GM12891 (cell line): Measurements from ENCODE around the gene CNPY1.

Experiments
- POLR2A ChIP-seq: IDR thresholded peaks from 2 replicates; pipeline ENCODE4 v1.6.1; 2011; ENCODE audit warnings: low read depth, low read length, control low read depth
- POLR2AphosphoS5 ChIP-seq: IDR thresholded peaks from 2 replicates; pipeline ENCODE4 v1.6.1; 2011; ENCODE audit warnings: low read depth, low read length, control low read depth
- SPI1 ChIP-seq: IDR thresholded peaks from 2 replicates; pipeline ENCODE4 v1.6.1; 2011; ENCODE audit warnings: low read depth, low read length, control low read depth
- TAF1 ChIP-seq: IDR thresholded peaks from 2 replicates; pipeline ENCODE4 v1.6.1; 2011; ENCODE audit warnings: low read depth, low read length, control low read depth

- TF ChIP-seq POLR2AphosphoS5 = no peak
- no peak for TF ChIP-seq SPI1
- no peak for TF ChIP-seq POLR2A
- no peak for TF ChIP-seq TAF1
Measured at GRCh38 chr7:155520114-155520513, 26.2 kb downstream of the CNPY1 start.
